NCI-H128 (cell line): ENCODE data around the gene TLN1.

Experiments used
- DNase-seq: peaks from one replicate; lab custom pipeline; 2025; ENCODE audit not compliant: unreplicated experiment; lab: John Stamatoyannopoulos, UW

The TLN1 gene

GRCh38 chr9:35669331-35670145, 62.5 kb downstream of the TLN1 start:
- no peak for DNase-seq

- no peak for DNase-seq
Observed at GRCh38 chr9:35667939-35668338, 64.1 kb downstream of the TLN1 start.

- no peak for DNase-seq
Observed at GRCh38 chr9:35666549-35666948, 65.4 kb downstream of the TLN1 start.

GRCh38 chr9:35666045-35666444, 66.0 kb downstream of the TLN1 start:
- no peak for DNase-seq

GRCh38 chr9:35665471-35665818, 66.5 kb downstream of the TLN1 start:
- DNase-seq = no peak

- DNase-seq = peak; percentile 73
Observed at GRCh38 chr9:35664531-35665470, 67.2 kb downstream of the TLN1 start, which contains the start of gene ARHGEF39. TSS of gene ARHGEF39 (minus strand) at chr9:35665195. CDS start at chr9:35665169, 26 bp downstream.

GRCh38 chr9:35662437-35662836, 69.6 kb downstream of the TLN1 start:
- no peak for DNase-seq

GRCh38 chr9:35661756-35662350, 70.1 kb downstream of the TLN1 start:
- DNase-seq = no peak

GRCh38 chr9:35660966-35661415, 71.0 kb downstream of the TLN1 start:
- DNase-seq = no peak

GRCh38 chr9:35659340-35659739, 72.7 kb downstream of the TLN1 start:
- DNase-seq = no peak

- no peak for DNase-seq
Observed at GRCh38 chr9:35658968-35659220, 73.1 kb downstream of the TLN1 start.

- DNase-seq = peak; percentile 83
Observed at GRCh38 chr9:35658137-35658967, 73.6 kb downstream of the TLN1 start, which contains the start of gene CCDC107. TSS of gene CCDC107 (plus strand) at chr9:35658292. CDS start at chr9:35658380, 88 bp downstream.

GRCh38 chr9:35657546-35658136, 74.4 kb downstream of the TLN1 start, which contains the start of gene RMRP:
TSS of gene RMRP (minus strand) at chr9:35658019.
- DNase-seq = peak; percentile 98

GRCh38 chr9:35656831-35657545, 75.0 kb downstream of the TLN1 start:
- DNase-seq = no peak

- DNase-seq = no peak
Observed at GRCh38 chr9:35656348-35656747, 75.6 kb downstream of the TLN1 start.

GRCh38 chr9:35653611-35654010, 78.4 kb downstream of the TLN1 start:
- no peak for DNase-seq

GRCh38 chr9:35652829-35653209, 79.2 kb downstream of the TLN1 start:
- DNase-seq = no peak

- DNase-seq = no peak
Observed at GRCh38 chr9:35651956-35652828, 79.8 kb downstream of the TLN1 start.
